Type B pancreatic cell (in vitro differentiated cells): ENCODE measurements around the gene CDK6. TPM values are rescaled to one million over a fixed set of nuclear protein-coding genes. Genes with fewer than 3 reads are reported as not detected.

ENCODE experiments used
- DNase-seq: peaks from one replicate; pipeline ENCODE4 v3.0.0; 2021; ENCODE audit warnings: mixed read lengths; ENCODE audit not compliant: unreplicated experiment; ENCODE audit errors: extremely low spot score
- H3K27ac Mint-ChIP-seq: 2 replicates; pipeline ENCODE4 v1.8.0; 2021; ENCODE audit warnings: mild to moderate bottlenecking, mixed read lengths
- H3K27me3 Mint-ChIP-seq: 2 replicates; pipeline ENCODE4 v1.8.0; 2021; ENCODE audit warnings: mixed read lengths
- H3K36me3 Mint-ChIP-seq: 2 replicates; pipeline ENCODE4 v1.8.0; 2021; ENCODE audit warnings: mixed read lengths
- H3K4me1 Mint-ChIP-seq: one replicate; pipeline ENCODE4 v1.8.0; 2021; ENCODE audit warnings: mixed read lengths; ENCODE audit not compliant: unreplicated experiment
- H3K4me3 Mint-ChIP-seq: 2 replicates; pipeline ENCODE4 v1.8.0; 2021; ENCODE audit warnings: mild to moderate bottlenecking, mixed read lengths
- H3K9me3 Mint-ChIP-seq: 2 replicates; pipeline ENCODE4 v1.8.0; 2021; ENCODE audit warnings: mixed read lengths
- CTCF ChIP-seq: fragments of 200-600 bp; sonication (generic); conservative IDR thresholded peaks from 2 replicates; pipeline ENCODE4 v1.5.0; 2021; ENCODE audit warnings: antibody characterized with exemption, mild to moderate bottlenecking
- total RNA-seq: library from RNA; stranded (reverse); gene quantifications from 2 replicates; pipeline ENCODE4 v1.2.1, GENCODE V29; 2021; ENCODE audit warnings: low replicate concordance

The CDK6 gene
- total RNA-seq, 1 donor from 2014 or later = 68.5 TPM

GRCh38 chr7:92647652-92648051 lies 188.7 kb downstream of the CDK6 start:
- Mint-ChIP-seq H3K27ac (peak overlapping the region; percentile 32), H3K36me3 (no peaks in the 10 kb centered on the region), H3K27me3 (no peaks in the 10 kb centered on the region), H3K4me3 (no peak overlapping the region), H3K4me1 (peaks cover 6% of the 10 kb centered on the region), H3K9me3 (no peaks in the 10 kb centered on the region)
- TF ChIP-seq CTCF = no peak
- no peak for DNase-seq

DNA sequence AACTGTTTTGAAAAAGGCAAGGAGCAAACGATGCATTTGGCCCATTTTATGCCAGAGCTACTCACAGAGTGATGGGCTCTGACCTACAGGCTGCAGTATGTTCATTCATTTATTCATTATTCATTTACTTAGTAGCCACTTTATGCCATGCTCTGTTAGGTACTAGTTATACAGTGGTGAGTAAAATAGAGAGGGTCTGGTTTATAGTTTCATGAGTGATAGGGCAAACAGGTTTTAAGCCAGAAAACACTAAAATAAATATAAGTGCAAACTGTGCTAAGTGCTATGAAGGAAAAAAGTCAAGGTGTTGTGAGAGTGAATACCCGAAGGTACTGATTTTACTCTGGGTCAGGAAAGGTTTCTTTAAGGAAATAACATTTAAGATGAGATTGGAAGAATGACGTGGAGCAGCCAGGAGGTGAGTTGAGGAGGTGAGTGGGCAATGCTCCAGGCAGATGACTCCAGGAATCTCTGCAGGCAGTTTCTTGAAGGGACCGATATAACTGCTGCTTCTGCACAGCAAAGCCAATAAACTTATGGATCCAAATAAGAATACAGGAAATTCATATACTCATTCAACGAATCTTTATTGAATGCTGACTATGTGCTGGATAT lies 189.3 kb downstream of the CDK6 start:
- Mint-ChIP-seq H3K4me3 (no peak overlapping the region), H3K27ac (no peak overlapping the region), H3K4me1 (peaks cover 6% of the 10 kb centered on the region), H3K9me3 (no peaks in the 10 kb centered on the region), H3K36me3 (no peaks in the 10 kb centered on the region), H3K27me3 (no peaks in the 10 kb centered on the region)
- no peak for DNase-seq
- no peak for TF ChIP-seq CTCF

DNA sequence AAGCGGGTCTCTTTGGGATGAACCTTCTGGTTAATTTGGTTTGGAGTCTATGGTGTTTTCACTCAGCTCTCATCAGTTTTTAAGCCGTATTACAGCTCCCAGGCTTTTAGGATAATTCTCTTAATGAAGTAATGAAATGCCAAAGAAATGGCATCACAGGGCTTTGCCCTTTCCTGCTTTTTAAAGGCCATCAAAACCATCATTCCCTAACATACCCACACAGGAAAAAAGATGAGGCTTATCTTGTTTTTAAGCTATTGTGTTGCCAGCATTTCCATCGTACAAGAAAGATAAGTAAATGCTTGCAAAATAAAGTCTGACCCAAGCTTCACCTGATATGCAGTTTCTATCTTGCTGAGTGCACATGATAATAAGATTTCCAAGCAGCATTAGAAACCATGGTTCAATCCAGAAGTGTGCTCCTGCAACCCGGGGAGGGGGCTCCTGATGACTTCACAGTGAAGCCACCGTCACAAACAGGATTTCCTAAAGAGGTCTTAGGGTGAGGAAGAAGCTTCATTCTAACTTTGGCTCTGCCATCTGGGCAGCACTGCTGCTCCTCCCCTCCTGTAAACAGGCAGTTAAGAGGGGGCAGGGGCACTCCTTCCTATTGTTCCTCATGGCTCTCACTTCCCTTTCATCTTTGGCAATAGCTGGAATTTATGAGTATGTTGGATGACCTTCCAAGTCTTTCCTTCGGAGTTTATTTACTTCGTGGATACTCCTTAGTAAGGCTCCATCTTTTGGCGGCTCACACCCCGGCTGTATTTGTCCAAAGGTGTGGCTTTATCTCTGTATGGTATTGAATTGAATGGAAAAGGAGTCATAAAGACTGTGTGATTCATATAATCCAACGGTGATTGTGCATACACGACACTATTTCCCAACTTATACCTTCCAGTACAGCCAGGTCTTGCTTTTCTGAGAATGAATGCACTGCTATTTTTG lies 191.0 kb downstream of the CDK6 start:
- Mint-ChIP-seq H3K27ac (no peak overlapping the region), H3K4me3 (no peak overlapping the region), H3K9me3 (no peaks in the 10 kb centered on the region), H3K4me1 (peaks cover 6% of the 10 kb centered on the region), H3K27me3 (no peaks in the 10 kb centered on the region), H3K36me3 (no peaks in the 10 kb centered on the region)
- TF ChIP-seq CTCF = no peak
- no peak for DNase-seq

- no peaks in the 10 kb centered on the region for H3K9me3 Mint-ChIP-seq
- H3K27ac Mint-ChIP-seq = no peak overlapping the region
- no peaks in the 10 kb centered on the region for H3K27me3 Mint-ChIP-seq
- peaks cover 6% of the 10 kb centered on the region for H3K4me1 Mint-ChIP-seq
- TF ChIP-seq CTCF = no peak
- no peak overlapping the region for H3K4me3 Mint-ChIP-seq
- DNase-seq = no peak
- no peaks in the 10 kb centered on the region for H3K36me3 Mint-ChIP-seq
Measured at GRCh38 chr7:92644406-92645113, 191.8 kb downstream of the CDK6 start.

- Mint-ChIP-seq H3K4me3 (no peak overlapping the region), H3K4me1 (peaks cover 6% of the 10 kb centered on the region), H3K27me3 (no peaks in the 10 kb centered on the region), H3K27ac (no peak overlapping the region), H3K9me3 (no peaks in the 10 kb centered on the region), H3K36me3 (no peaks in the 10 kb centered on the region)
- TF ChIP-seq CTCF = no peak
- DNase-seq = no peak
Measured at GRCh38 chr7:92643821-92644220, 192.6 kb downstream of the CDK6 start.
